ENCODE measurements around the gene AGPAT1. TPM values are rescaled to one million over a fixed set of nuclear protein-coding genes. Genes with fewer than 3 reads are reported as not detected.
A peak's percentile ranks its signal among the peaks of the same experiment; 100 is the strongest.

Gene AGPAT1
- polyA plus RNA-seq, 2 of the 4 experiments (the other 2 are of a cell fraction): 29.4 to 40.6 TPM

DNA sequence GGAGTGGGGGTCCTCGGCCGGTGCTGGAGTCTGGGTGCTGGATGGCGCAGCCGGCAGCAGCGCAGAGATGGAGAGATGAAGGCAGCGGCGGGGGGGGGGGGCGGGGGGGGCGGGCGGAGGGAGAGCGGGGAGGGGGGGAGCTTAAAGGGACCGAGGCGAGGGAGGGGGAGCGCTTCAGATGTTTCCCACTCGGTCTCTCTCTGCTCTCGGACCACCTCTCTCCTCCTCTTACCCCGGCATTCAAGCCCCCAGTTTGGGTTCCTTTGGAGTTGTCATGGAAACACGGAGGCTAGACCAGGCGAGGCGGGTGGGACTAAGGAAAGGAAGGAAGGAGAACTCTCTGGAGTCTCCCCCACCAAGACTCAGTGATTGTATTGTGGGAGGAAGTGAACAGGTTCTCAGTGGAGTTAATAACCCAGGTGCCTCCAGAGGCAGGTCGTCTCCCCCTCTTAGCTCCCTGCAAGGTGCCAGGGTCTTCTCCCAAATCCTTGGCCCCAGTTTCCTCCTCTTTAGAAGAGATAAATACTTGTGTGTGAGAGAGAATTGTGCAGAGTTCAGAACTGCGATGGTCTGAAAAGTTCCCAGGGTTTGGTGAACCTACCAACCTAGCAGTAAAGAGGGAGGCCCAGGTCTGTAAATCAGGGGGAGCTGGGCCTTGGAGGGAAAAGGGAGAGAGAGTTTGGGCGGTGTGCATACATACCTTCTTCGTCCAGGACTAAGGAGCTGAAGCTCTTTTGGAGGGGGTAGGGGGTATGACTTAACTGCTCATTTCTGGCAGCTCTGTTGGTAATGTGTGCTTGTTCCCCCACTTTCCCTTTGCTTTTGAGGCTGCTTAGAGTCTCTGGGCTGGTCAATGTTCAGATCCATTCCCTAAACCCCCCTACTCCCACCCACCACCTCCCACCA is 23.8 kb downstream of the AGPAT1 start, which contains the start of gene PRRT1:
Gene PRRT1 (minus strand): TSS at position 77 of the 906 bp plus-strand sequence. CDS start 112 bp downstream, outside the sequence.
- Histone ChIP-seq H3K4me1 (peaks cover 14% of the 10 kb centered on the region; the same call in 2 of the 3 replicates), H3K4me3 (no peak within 1 kb of the TSS), H3K27ac (no peak within 1 kb of the TSS), H3K4me2 (peak within 1 kb of the TSS; percentile 86; the same call in 2 of the 3 replicates), H3K9me3 (no peaks in the 10 kb centered on the region)
- ATAC-seq: no peak
- no peak for TF ChIP-seq ZSCAN20 (CRISPR knock-in tag; IDR thresholded peaks at IDR 0.05)
- TF ChIP-seq HEYL (CRISPR knock-in tag; IDR thresholded peaks at IDR 0.05): no peak
- CTCF ChIA-PET: interaction anchor here (0.8 to 1.0 kb wide), 3 partner anchors 12 to 703 kb away, joined by 3 to 5 read pairs (median 3); no protein-coding TSS in a partner anchor
- no peak for DNase-seq (ENCODE audit: low read depth in 1 of 2, low spot score in 1 of 2)
- no peak for FAIRE-seq
- POLR2A ChIA-PET: no interaction called here
- WGBS (ENCODE audit: missing lambda C conversion rate): 88% methylated on average over 14 of the region's 24 CpGs

GRCh38 chr6:32151181-32151862 is 24.6 kb downstream of the AGPAT1 start:
- no peak overlapping the region for H3K4me3 ChIP-seq
- no peak overlapping the region for H3K4me2 ChIP-seq
- no peak for DNase-seq (ENCODE audit: low read depth in 1 of 2, low spot score in 1 of 2)
- peaks cover 17% of the 10 kb centered on the region; the same call in 2 of the 3 replicates for H3K4me1 ChIP-seq
- no peaks in the 10 kb centered on the region for H3K9me3 ChIP-seq
- TF ChIP-seq ELK1 (IDR thresholded peaks at IDR 0.05; ENCODE audit: low read depth, low read length): no peak
- TF ChIP-seq HDAC2 (IDR thresholded peaks at IDR 0.05): no peak
- TF ChIP-seq HOXB5 (CRISPR knock-in tag; IDR thresholded peaks at IDR 0.05): no peak
- TF ChIP-seq NPAS2 (CRISPR knock-in tag; IDR thresholded peaks at IDR 0.05; ENCODE audit: borderline replicate concordance): no peak
- TF ChIP-seq RFX5 (IDR thresholded peaks at IDR 0.05): no peak
- TF ChIP-seq TFCP2L1 (CRISPR knock-in tag; IDR thresholded peaks at IDR 0.05): no peak
- no peak for TF ChIP-seq HOXA7 (CRISPR knock-in tag; IDR thresholded peaks at IDR 0.05)
- TF ChIP-seq POLR2AphosphoS2 (conservative IDR thresholded peaks at IDR 0.05; ENCODE audit: low read length): no peak
- TF ChIP-seq CHD4 (IDR thresholded peaks at IDR 0.05; ENCODE audit: borderline replicate concordance): no peak
- no peak for TF ChIP-seq SMC3 (IDR thresholded peaks at IDR 0.05)
- no peak for TF ChIP-seq PHF8 (IDR thresholded peaks at IDR 0.05; ENCODE audit: borderline replicate concordance, low read depth)
- no peak for ATAC-seq
- POLR2A ChIA-PET: no interaction called here
- CTCF ChIA-PET: no interaction called here
- H3K27ac ChIP-seq: no peak overlapping the region
- no peak for FAIRE-seq
- WGBS (ENCODE audit: missing lambda C conversion rate): 86% methylated on average over 7 of the region's 8 CpGs

DNA sequence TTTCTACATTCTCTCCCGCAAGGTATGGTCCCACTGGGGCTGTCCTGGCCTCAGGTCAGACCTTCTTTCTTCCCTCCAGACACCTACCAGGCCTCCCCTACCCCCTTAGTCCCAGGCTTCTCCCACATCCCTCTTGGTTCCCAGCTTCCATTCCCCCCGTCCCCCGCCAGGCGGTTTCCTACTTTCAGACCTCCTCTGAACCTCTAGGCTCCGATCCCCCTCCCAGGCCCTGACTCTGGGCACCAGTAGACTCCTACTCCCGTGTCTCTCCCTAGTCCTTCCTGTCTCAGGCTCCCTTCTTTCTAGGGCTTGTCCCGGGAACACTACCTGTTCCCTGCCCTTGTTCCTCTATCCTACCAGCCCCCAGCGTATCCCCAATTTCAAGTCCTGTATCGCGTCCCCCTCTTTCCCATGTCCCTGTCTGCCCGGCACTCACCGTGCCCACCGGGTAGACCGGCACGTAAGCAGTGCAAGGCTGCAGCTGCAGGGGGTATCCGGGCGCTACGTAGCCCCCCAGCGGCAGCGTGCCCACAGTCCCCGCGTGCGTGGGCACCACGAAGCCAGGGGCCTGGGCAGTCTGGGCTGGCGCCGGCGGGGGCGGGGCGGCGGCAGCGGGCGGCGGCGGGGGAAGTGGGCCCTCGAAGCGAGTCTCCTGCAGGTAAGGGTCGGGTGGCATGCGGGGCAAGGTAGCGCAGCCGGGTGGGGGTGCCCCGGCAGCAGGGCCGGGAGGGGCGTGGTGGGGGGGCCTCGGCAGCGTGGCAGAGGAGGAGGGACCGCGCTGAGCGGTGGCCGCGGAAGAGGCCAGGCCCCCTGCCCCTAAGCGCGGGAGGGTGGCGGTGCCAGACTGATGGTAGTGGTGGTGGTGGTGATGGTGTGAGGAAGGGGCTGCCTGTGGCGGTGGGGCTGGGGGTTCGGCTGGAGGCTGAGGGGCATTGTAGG is 25.7 kb downstream of the AGPAT1 start:
- FAIRE-seq: no peak
- POLR2A ChIA-PET: no interaction called here
- Histone ChIP-seq H3K27ac (no peak overlapping the region), H3K4me3 (no peak overlapping the region), H3K4me2 (no peak overlapping the region), H3K4me1 (peaks cover 22% of the 10 kb centered on the region; the same call in 2 of the 3 replicates), H3K9me3 (no peaks in the 10 kb centered on the region)
- 92% methylated on average over 25 of the region's 55 CpGs for WGBS (ENCODE audit: missing lambda C conversion rate)
- no peak for DNase-seq (ENCODE audit: low read depth in 1 of 2, low spot score in 1 of 2)
- CTCF ChIA-PET: no interaction called here
- no peak for ATAC-seq
- TF ChIP-seq, protein P1, sequence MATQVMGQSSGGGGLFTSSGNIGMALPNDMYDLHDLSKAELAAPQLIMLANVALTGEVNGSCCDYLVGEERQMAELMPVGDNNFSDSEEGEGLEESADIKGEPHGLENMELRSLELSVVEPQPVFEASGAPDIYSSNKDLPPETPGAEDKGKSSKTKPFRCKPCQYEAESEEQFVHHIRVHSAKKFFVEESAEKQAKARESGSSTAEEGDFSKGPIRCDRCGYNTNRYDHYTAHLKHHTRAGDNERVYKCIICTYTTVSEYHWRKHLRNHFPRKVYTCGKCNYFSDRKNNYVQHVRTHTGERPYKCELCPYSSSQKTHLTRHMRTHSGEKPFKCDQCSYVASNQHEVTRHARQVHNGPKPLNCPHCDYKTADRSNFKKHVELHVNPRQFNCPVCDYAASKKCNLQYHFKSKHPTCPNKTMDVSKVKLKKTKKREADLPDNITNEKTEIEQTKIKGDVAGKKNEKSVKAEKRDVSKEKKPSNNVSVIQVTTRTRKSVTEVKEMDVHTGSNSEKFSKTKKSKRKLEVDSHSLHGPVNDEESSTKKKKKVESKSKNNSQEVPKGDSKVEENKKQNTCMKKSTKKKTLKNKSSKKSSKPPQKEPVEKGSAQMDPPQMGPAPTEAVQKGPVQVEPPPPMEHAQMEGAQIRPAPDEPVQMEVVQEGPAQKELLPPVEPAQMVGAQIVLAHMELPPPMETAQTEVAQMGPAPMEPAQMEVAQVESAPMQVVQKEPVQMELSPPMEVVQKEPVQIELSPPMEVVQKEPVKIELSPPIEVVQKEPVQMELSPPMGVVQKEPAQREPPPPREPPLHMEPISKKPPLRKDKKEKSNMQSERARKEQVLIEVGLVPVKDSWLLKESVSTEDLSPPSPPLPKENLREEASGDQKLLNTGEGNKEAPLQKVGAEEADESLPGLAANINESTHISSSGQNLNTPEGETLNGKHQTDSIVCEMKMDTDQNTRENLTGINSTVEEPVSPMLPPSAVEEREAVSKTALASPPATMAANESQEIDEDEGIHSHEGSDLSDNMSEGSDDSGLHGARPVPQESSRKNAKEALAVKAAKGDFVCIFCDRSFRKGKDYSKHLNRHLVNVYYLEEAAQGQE (IDR thresholded peaks at IDR 0.05): no peak
- TF ChIP-seq SMC3 (IDR thresholded peaks at IDR 0.05): no peak
- TF ChIP-seq NR3C1 (IDR thresholded peaks at IDR 0.05): no peak
- no peak for TF ChIP-seq CEBPB (IDR thresholded peaks at IDR 0.05)
- TF ChIP-seq, protein P2, sequence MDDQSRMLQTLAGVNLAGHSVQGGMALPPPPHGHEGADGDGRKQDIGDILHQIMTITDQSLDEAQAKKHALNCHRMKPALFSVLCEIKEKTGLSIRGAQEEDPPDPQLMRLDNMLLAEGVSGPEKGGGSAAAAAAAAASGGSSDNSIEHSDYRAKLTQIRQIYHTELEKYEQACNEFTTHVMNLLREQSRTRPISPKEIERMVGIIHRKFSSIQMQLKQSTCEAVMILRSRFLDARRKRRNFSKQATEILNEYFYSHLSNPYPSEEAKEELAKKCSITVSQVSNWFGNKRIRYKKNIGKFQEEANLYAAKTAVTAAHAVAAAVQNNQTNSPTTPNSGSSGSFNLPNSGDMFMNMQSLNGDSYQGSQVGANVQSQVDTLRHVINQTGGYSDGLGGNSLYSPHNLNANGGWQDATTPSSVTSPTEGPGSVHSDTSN (IDR thresholded peaks at IDR 0.05): no peak
- TF ChIP-seq POLR2A (IDR thresholded peaks at IDR 0.05; ENCODE audit: low read length): no peak
- no peak for TF ChIP-seq HOXA7 (CRISPR knock-in tag; IDR thresholded peaks at IDR 0.05)
- TF ChIP-seq MAZ (IDR thresholded peaks at IDR 0.05; ENCODE audit: borderline replicate concordance, low read depth, low read length): no peak
- TF ChIP-seq MAFK (IDR thresholded peaks at IDR 0.05; ENCODE audit: partially characterized antibody): no peak
- no peak for TF ChIP-seq RCOR1 (IDR thresholded peaks at IDR 0.05; ENCODE audit: low read depth, low read length)
- TF ChIP-seq, protein P3, sequence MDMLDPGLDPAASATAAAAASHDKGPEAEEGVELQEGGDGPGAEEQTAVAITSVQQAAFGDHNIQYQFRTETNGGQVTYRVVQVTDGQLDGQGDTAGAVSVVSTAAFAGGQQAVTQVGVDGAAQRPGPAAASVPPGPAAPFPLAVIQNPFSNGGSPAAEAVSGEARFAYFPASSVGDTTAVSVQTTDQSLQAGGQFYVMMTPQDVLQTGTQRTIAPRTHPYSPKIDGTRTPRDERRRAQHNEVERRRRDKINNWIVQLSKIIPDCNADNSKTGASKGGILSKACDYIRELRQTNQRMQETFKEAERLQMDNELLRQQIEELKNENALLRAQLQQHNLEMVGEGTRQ (IDR thresholded peaks at IDR 0.05): no peak
- TF ChIP-seq KDM5A (IDR thresholded peaks at IDR 0.05): no peak
- no peak for TF ChIP-seq FOXS1 (CRISPR knock-in tag; IDR thresholded peaks at IDR 0.05)
